Adrenal gland (tissue), 19 donors: ENCODE data around the gene MMS22L. TPM values are rescaled to one million over a fixed set of nuclear protein-coding genes. Genes with fewer than 3 reads are reported as not detected.

Experiments used
- DNase-seq, 7 donors: peaks; one replicate each; pipeline ENCODE4 v3.0.0-alpha.2; 2019 to 2020
- H3K27ac ChIP-seq, 5 donors: fragments of 200-600 bp; sonication (generic) in 4 of 5; 1 replicate in 3 of 5; 2 replicates in 2 of 5; pipeline versions ENCODE4 v1.5.1 to v1.8.0; 2016 to 2020; ENCODE audit warnings: mild to moderate bottlenecking in 1 of 5
- H3K27me3 ChIP-seq: fragments of 200-600 bp; 2 replicates; pipeline ENCODE4 v1.8.0; 2021
- H3K36me3 ChIP-seq, 2 donors: fragments of 200-600 bp; replicated peaks in 1 of 2; 1 replicate in 1 of 2; 2 replicates in 1 of 2; pipeline versions ENCODE4 v1.5.1 to v1.8.0; 2018 to 2022
- H3K4me1 ChIP-seq, 2 donors: fragments of 200-600 bp; replicated peaks in 1 of 2; 1 replicate in 1 of 2; 2 replicates in 1 of 2; pipeline versions ENCODE4 v1.5.1 to v1.8.0; 2018 to 2021
- H3K4me3 ChIP-seq, 4 donors: fragments of 200-600 bp; sonication (generic) in 3 of 4; one replicate each; pipeline ENCODE4 v1.5.1; 2016 to 2018
- H3K9me3 ChIP-seq, 3 donors: fragments of 200-600 bp; sonication (generic) in 1 of 3; replicated peaks in 1 of 3; 1 replicate in 2 of 3; 2 replicates in 1 of 3; pipeline versions ENCODE4 v1.5.1 to v1.8.0; 2016 to 2021
- CTCF ChIP-seq, 6 experiments: fragments of 450-650 bp in 4 of 6; fragments of 200-600 bp in 2 of 6; sonication (generic) in 1 of 6; IDR thresholded peaks; 1 replicate in 5 of 6; 2 replicates in 1 of 6; pipeline versions ENCODE4 v1.5.1 to v1.8.0; 2016 to 2021; ENCODE audit warnings: antibody characterized with exemption in 6 of 6, mild to moderate bottlenecking in 2 of 6, moderate library complexity in 1 of 6
- POLR2A ChIP-seq, 2 donors: fragments of 450-650 bp; IDR thresholded peaks; one replicate each; pipeline ENCODE4 v1.6.1; 2017; ENCODE audit warnings: antibody characterized with exemption in 2 of 2, mild to moderate bottlenecking in 2 of 2, moderate library complexity in 1 of 2
- WGBS, 4 donors: extraction: QIAGEN DNeasy Blood & Tissue Kit in 2 of 4; methylation state at CpG; one replicate each; pipeline versions ENCODE4 v1.1.5 to v1.1.7; 2013 to 2017; 5-methylcytosine and 5-hydroxymethylcytosine counted together
- intact Hi-C, 2 donors: fragments of 100-400 bp; cut with DNase I; formaldehyde crosslinking; loops; one replicate each; pipeline versions ENCODE4 v1.14.1 to v1.15.0; 2022 to 2023
- long read RNA-seq, 10 donors: library from polyadenylated mRNA in 3 of 10; unstranded in 2 of 10; stranded (forward) in 1 of 10; transcript quantifications; one replicate each; pipeline ENCODE4 v2.0.0 and lab custom pipeline, GENCODE V29; 2021 to 2026
- polyA plus RNA-seq, 3 donors: library from polyadenylated mRNA; stranded (reverse); fragments of 200-250 nt in 2 of 3; fragments of 350-450 nt in 1 of 3; fragmentation: Illumina TruSeq in 1 of 3; extraction: RNeasy Lipid Tissue Mini Kit (QIAGEN cat#74804) in 1 of 3; gene quantifications; one replicate each; pipeline ENCODE4 v1.2.3, GENCODE V29; 2013 to 2014
- total RNA-seq, 9 donors: library from RNA; depleted of rRNA in 4 of 9; stranded (reverse); fragments of >200 nt in 4 of 9; fragments of 120-200 nt in 1 of 9; fragmentation: NEBNext Ultra II Directional in 1 of 9; extraction: Animal tissue kit (Norgen Biotek cat#: 25700) in 1 of 9; gene quantifications; one replicate each; pipeline versions ENCODE4 v1.1.0 to v1.2.4, GENCODE V29; 2013 to 2023
- donor health status: healthy with polysubstance abuse.
- donor health status: Bipolar disorder and iron deficiency.
- donor health status: DM: yes; HTN: yes; CAD: no.
- donor health status: DM: no; HTN: no; CAD: no.
- donor health status: DM: no; HTN: no; CAD: no.
- donor health status: DM: yes; HTN: yes; CAD: no.

Gene MMS22L
- total RNA-seq: 10 to 100 TPM in 3 of 9 donors, 1 to 10 TPM in 6; 4.1 to 12.7 (median 7.2) TPM
- 1 to 10 TPM in 2 of 3 donors, under 1 TPM in 1; 0.97 to 2.9 (median 1.0) TPM for polyA plus RNA-seq
- long read RNA-seq, donor 1: 0 reads
- long read RNA-seq, donor 2: 0 reads
- long read RNA-seq, donor 3: 0 reads
- long read RNA-seq, donor 4, partial matches to known transcripts: 0 of 1 reads
- long read RNA-seq, donor 4, other reads (novel, unspliced or antisense): 1 of 1 reads
- long read RNA-seq, donor 5, partial matches to known transcripts: 0 of 1 reads
- long read RNA-seq, donor 5, other reads (novel, unspliced or antisense): 1 of 1 reads
- long read RNA-seq, donor 6, partial matches to known transcripts: 0 of 2 reads
- long read RNA-seq, donor 6, other reads (novel, unspliced or antisense): 2 of 2 reads
- long read RNA-seq, donor 7: 0 reads
- long read RNA-seq, donor 8: 0 reads
- long read RNA-seq, donor 9: 0 reads
- long read RNA-seq, donor 10: 0 reads

GRCh38 chr6:97282726-97283617 lies at the start of gene MMS22L:
MMS22L (minus strand) TSS chr6:97283216; CDS start chr6:97282477, 739 bp downstream.
- 0 to 1% (median 0%) methylated on average over 28 to 67 of the region's 67 CpGs for WGBS, 4 donors

GRCh38 chr6:97322811-97323210 lies 39.8 kb upstream of the MMS22L start:
- no peak for TF ChIP-seq CTCF (IDR thresholded peaks at IDR 0.05)
- Histone ChIP-seq H3K36me3 (no peaks in the 10 kb centered on the region), H3K9me3 (no peaks in the 10 kb centered on the region), H3K27ac (no peak overlapping the region), H3K4me3 (no peak overlapping the region), H3K4me1 (no peaks in the 10 kb centered on the region), H3K27me3 (no peaks in the 10 kb centered on the region)
- no peak for DNase-seq
- intact Hi-C loops: no loop called here
- WGBS, 4 donors: 68 to 83% (median 76%) methylated on average over 1 of the region's 1 CpG

More at GRCh38 chr6:97282726-97283617, at the start of gene MMS22L:
- peak; percentile 94 to 97 (median 96) for DNase-seq
- H3K4me3 ChIP-seq: peak within 1 kb of the TSS; percentile 17 to 99 (median 90)
- H3K36me3 ChIP-seq: no peaks in the 10 kb centered on the region
- intact Hi-C loops: no loop called here
- peak within 1 kb of the TSS in 2 of 5 donors; percentile 70 to 72 for H3K27ac ChIP-seq
- no peaks in the 10 kb centered on the region for H3K27me3 ChIP-seq
- peaks cover 5 to 11% of the 10 kb centered on the region in 2 donors for H3K4me1 ChIP-seq
- TF ChIP-seq POLR2A (IDR thresholded peaks at IDR 0.05) (no peak), CTCF (IDR thresholded peaks at IDR 0.05) (no peak)
- H3K9me3 ChIP-seq: no peaks in the 10 kb centered on the region

GRCh38 chr6:97322226-97322625 lies 39.2 kb upstream of the MMS22L start:
- H3K4me1 ChIP-seq: no peaks in the 10 kb centered on the region
- H3K4me3 ChIP-seq: no peak overlapping the region
- H3K9me3 ChIP-seq: no peaks in the 10 kb centered on the region
- no peaks in the 10 kb centered on the region for H3K36me3 ChIP-seq
- TF ChIP-seq POLR2A (IDR thresholded peaks at IDR 0.05) (no peak), CTCF (IDR thresholded peaks at IDR 0.05) (no peak)
- intact Hi-C loops: no loop called here
- H3K27ac ChIP-seq: no peak overlapping the region
- H3K27me3 ChIP-seq: no peaks in the 10 kb centered on the region
- WGBS, 4 donors: 87 to 95% (median 92%) methylated on average over 1 of the region's 1 CpG
- DNase-seq: no peak

GRCh38 chr6:97316978-97317377 lies 34.0 kb upstream of the MMS22L start:
- TF ChIP-seq CTCF (IDR thresholded peaks at IDR 0.05): no peak
- TF ChIP-seq POLR2A (IDR thresholded peaks at IDR 0.05): no peak

More at GRCh38 chr6:97316978-97317377, 34.0 kb upstream of the MMS22L start:
- no peak for DNase-seq
- H3K36me3 ChIP-seq: no peaks in the 10 kb centered on the region
- no peaks in the 10 kb centered on the region for H3K9me3 ChIP-seq
- H3K27ac ChIP-seq: no peak overlapping the region
- no peaks in the 10 kb centered on the region for H3K27me3 ChIP-seq
- intact Hi-C loops: no loop called here
- no peak overlapping the region for H3K4me3 ChIP-seq
- H3K4me1 ChIP-seq: no peaks in the 10 kb centered on the region
